WTC11 (cell line): ENCODE measurements around the gene TTLL10.

Experiments used
- ATF3 ChIP-seq: sonication (generic); formaldehyde crosslinking; conservative IDR thresholded peaks from 2 replicates; pipeline ENCODE4 v1.8.1; 2022; ENCODE audit warnings: mild to moderate bottlenecking, missing genetic modification reagents
- MAX ChIP-seq: sonication (generic); formaldehyde crosslinking; IDR thresholded peaks from 2 replicates; pipeline ENCODE4 v1.8.0; 2022; ENCODE audit warnings: mild to moderate bottlenecking, missing genetic modification reagents
- NFYB ChIP-seq: sonication (generic); formaldehyde crosslinking; conservative IDR thresholded peaks from 2 replicates; pipeline ENCODE4 v1.8.0; 2022; ENCODE audit warnings: low read depth, missing genetic modification reagents
- SP1 ChIP-seq: sonication (generic); formaldehyde crosslinking; conservative IDR thresholded peaks from 2 replicates; pipeline ENCODE4 v1.8.1; 2022; ENCODE audit warnings: missing genetic modification reagents
- TCF7 ChIP-seq: sonication (generic); formaldehyde crosslinking; IDR thresholded peaks from 2 replicates; pipeline ENCODE4 v1.8.0; 2022; ENCODE audit warnings: mild to moderate bottlenecking, low read depth, missing genetic modification reagents, moderate library complexity
- TEAD1 ChIP-seq: sonication (generic); formaldehyde crosslinking; IDR thresholded peaks from 2 replicates; pipeline ENCODE4 v1.8.0; 2022; ENCODE audit warnings: mild to moderate bottlenecking, missing genetic modification reagents
- ZNF138 ChIP-seq: sonication (generic); formaldehyde crosslinking; conservative IDR thresholded peaks from 2 replicates; pipeline ENCODE4 v1.8.1; 2022; ENCODE audit warnings: mild to moderate bottlenecking, moderate library complexity, missing genetic modification reagents
- TF ChIP-seq, protein P1 (sequence below): fragments of 200-600 bp; IDR thresholded peaks from 2 replicates; pipeline ENCODE4 v1.8.0; 2022; ENCODE audit warnings: antibody characterized with exemption
- TF ChIP-seq, protein P2 (sequence below): sonication (generic); formaldehyde crosslinking; IDR thresholded peaks from 2 replicates; pipeline ENCODE4 v1.8.0; 2023; ENCODE audit warnings: mild to moderate bottlenecking, missing genetic modification reagents

- TF ChIP-seq, protein P1, sequence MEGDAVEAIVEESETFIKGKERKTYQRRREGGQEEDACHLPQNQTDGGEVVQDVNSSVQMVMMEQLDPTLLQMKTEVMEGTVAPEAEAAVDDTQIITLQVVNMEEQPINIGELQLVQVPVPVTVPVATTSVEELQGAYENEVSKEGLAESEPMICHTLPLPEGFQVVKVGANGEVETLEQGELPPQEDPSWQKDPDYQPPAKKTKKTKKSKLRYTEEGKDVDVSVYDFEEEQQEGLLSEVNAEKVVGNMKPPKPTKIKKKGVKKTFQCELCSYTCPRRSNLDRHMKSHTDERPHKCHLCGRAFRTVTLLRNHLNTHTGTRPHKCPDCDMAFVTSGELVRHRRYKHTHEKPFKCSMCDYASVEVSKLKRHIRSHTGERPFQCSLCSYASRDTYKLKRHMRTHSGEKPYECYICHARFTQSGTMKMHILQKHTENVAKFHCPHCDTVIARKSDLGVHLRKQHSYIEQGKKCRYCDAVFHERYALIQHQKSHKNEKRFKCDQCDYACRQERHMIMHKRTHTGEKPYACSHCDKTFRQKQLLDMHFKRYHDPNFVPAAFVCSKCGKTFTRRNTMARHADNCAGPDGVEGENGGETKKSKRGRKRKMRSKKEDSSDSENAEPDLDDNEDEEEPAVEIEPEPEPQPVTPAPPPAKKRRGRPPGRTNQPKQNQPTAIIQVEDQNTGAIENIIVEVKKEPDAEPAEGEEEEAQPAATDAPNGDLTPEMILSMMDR, result no peak
- TF ChIP-seq SP1 (CRISPR knock-in tag), result no peak
- no peak for TF ChIP-seq TEAD1
- no peak for TF ChIP-seq MAX (CRISPR knock-in tag)
- TF ChIP-seq, protein P2, sequence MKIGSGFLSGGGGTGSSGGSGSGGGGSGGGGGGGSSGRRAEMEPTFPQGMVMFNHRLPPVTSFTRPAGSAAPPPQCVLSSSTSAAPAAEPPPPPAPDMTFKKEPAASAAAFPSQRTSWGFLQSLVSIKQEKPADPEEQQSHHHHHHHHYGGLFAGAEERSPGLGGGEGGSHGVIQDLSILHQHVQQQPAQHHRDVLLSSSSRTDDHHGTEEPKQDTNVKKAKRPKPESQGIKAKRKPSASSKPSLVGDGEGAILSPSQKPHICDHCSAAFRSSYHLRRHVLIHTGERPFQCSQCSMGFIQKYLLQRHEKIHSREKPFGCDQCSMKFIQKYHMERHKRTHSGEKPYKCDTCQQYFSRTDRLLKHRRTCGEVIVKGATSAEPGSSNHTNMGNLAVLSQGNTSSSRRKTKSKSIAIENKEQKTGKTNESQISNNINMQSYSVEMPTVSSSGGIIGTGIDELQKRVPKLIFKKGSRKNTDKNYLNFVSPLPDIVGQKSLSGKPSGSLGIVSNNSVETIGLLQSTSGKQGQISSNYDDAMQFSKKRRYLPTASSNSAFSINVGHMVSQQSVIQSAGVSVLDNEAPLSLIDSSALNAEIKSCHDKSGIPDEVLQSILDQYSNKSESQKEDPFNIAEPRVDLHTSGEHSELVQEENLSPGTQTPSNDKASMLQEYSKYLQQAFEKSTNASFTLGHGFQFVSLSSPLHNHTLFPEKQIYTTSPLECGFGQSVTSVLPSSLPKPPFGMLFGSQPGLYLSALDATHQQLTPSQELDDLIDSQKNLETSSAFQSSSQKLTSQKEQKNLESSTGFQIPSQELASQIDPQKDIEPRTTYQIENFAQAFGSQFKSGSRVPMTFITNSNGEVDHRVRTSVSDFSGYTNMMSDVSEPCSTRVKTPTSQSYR (CRISPR knock-in tag), result no peak
- TF ChIP-seq ATF3 (CRISPR knock-in tag), result no peak
- no peak for TF ChIP-seq ZNF138 (CRISPR knock-in tag)
- TF ChIP-seq NFYB (CRISPR knock-in tag), result no peak
- no peak for TF ChIP-seq TCF7
Observed at GRCh38 chr1:1177452-1178206, 3.9 kb downstream of the TTLL10 start.
